ENCODE results near the gene PSMB5.

DNA sequence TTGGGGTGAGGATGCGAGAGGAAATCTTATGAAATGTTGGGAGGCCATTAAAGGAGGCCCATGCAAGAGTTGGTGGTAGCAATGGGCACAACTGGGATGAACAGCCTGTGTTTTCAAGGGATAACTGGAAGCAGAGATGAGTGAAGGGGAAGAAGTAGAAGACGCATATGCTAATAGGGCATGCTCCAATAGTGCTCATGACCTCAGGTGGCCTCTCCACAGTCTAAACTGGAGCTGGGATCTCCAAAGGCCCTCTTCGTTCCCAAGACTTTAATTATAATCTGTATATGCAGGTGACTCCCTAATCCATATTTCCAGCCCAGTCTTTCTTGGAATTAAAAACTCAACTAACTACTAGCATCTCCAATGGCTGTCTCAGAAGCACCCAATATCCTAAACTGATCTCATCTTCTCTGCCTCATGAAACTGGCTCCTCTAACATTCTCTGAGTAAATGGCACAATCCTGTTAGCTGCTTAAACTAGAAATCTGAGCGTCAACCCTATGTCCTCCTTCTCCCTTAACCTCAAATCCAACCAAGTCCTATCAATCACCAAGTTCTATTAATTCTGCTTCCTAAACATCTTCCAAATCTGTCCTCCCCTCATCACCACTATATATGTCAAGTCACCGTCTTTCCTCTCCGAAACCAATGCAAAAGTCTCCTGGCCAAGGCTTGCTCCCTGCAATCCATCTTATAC is 49.6 kb downstream of the PSMB5 start:
- TF ChIP-seq CTCF (IDR thresholded peaks at IDR 0.05) (no peak), POLR2A (IDR thresholded peaks at IDR 0.05) (no peak)
